ENCODE data around the gene PIEZO1.

- no peak for TF ChIP-seq POLR2AphosphoS5 (IDR thresholded peaks at IDR 0.05)
- no peak for TF ChIP-seq CTCF (IDR thresholded peaks at IDR 0.05)
- TF ChIP-seq POLR2A (IDR thresholded peaks at IDR 0.05), result no peak
- no peak for TF ChIP-seq EP300 (IDR thresholded peaks at IDR 0.05)
These were observed 50.7 kb downstream of the PIEZO1 start for GRCh38 chr16:88734361-88734728.
